ENCODE results near the gene FRY. TPM values are rescaled to one million over a fixed set of nuclear protein-coding genes. Genes with fewer than 3 reads are reported as not detected.

FRY gene
- total RNA-seq, 4 donors from 2014 or later, result 99.5 to 285 (median 158) TPM

DNA sequence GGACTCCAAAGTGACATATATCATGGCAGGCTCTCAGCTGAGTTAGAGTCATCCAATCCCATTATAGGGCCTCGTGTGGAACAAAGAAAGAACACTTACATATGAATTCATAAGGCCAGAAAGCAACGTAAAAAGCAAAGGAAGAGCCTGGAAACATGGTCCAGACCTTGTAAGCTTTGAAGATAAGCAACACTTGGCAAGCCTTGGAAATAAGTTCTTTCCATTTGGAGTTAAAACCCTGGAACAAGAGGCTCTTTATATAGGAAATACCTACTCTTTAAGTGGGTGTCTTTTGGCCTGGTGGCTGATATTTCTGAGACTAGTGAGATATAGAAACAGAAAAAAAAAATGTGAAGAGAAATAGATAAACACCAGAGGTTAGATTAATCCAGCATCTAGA is 234.2 kb downstream of the FRY start:
- no peak for ATAC-seq
- no peaks in the 10 kb centered on the region for H3K9me3 ChIP-seq
- no peaks in the 10 kb centered on the region for H3K27me3 ChIP-seq
- no peak overlapping the region for H3K4me3 ChIP-seq
- H3K36me3 ChIP-seq, result peaks cover 4 to 80% of the 10 kb centered on the region in 2 donors
- peaks cover 15 to 46% (median 18%) of the 10 kb centered on the region in 3 donors for H3K4me1 ChIP-seq
- 23 to 71% methylated on average over 1 to 2 of the region's 2 CpGs for WGBS, 2 donors (ENCODE audit: low coverage in 1 of 2)
- TF ChIP-seq, protein P1, sequence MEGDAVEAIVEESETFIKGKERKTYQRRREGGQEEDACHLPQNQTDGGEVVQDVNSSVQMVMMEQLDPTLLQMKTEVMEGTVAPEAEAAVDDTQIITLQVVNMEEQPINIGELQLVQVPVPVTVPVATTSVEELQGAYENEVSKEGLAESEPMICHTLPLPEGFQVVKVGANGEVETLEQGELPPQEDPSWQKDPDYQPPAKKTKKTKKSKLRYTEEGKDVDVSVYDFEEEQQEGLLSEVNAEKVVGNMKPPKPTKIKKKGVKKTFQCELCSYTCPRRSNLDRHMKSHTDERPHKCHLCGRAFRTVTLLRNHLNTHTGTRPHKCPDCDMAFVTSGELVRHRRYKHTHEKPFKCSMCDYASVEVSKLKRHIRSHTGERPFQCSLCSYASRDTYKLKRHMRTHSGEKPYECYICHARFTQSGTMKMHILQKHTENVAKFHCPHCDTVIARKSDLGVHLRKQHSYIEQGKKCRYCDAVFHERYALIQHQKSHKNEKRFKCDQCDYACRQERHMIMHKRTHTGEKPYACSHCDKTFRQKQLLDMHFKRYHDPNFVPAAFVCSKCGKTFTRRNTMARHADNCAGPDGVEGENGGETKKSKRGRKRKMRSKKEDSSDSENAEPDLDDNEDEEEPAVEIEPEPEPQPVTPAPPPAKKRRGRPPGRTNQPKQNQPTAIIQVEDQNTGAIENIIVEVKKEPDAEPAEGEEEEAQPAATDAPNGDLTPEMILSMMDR (IDR thresholded peaks at IDR 0.05), result no peak
- TF ChIP-seq EP300 (IDR thresholded peaks at IDR 0.05) (no peak), POLR2A (IDR thresholded peaks at IDR 0.05) (no peak), POLR2AphosphoS5 (IDR thresholded peaks at IDR 0.05) (no peak)
- H3K27ac ChIP-seq, result peak overlapping the region in 1 of 4 donors; percentile 58

DNA sequence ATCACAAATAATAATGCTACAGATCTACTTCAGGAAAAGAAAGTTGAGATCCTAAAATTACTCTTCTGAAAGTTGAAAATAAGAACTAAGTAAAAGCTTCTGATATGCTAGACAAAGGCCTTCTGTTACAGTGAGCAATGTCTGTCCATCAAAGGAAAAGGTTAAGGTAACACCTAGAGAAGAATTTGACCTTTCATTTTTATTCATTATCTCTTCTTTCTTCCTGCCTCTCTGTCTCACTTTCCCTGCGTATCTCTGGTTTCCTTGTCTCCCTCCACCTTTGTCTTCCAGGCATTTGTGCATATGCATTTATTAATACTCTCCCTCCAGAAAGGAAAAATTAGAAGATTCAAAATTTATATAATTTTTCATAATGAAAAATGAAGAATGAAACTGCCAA is 234.6 kb downstream of the FRY start:
- Histone ChIP-seq H3K9me3 (no peaks in the 10 kb centered on the region), H3K4me3 (no peak overlapping the region), H3K27ac (no peak overlapping the region), H3K4me1 (peaks cover 11 to 45% (median 14%) of the 10 kb centered on the region in 3 donors), H3K27me3 (no peaks in the 10 kb centered on the region), H3K36me3 (peaks cover 4 to 84% of the 10 kb centered on the region in 2 donors)
- no peak for TF ChIP-seq POLR2A (IDR thresholded peaks at IDR 0.05)
- TF ChIP-seq, protein P1 (IDR thresholded peaks at IDR 0.05), result no peak
- no peak for TF ChIP-seq POLR2AphosphoS5 (IDR thresholded peaks at IDR 0.05)
- no peak for TF ChIP-seq EP300 (IDR thresholded peaks at IDR 0.05)
- no peak for ATAC-seq
- 100% methylated on average over 1 of the region's 1 CpG for WGBS, 2 donors (ENCODE audit: low coverage in 1 of 2)

DNA sequence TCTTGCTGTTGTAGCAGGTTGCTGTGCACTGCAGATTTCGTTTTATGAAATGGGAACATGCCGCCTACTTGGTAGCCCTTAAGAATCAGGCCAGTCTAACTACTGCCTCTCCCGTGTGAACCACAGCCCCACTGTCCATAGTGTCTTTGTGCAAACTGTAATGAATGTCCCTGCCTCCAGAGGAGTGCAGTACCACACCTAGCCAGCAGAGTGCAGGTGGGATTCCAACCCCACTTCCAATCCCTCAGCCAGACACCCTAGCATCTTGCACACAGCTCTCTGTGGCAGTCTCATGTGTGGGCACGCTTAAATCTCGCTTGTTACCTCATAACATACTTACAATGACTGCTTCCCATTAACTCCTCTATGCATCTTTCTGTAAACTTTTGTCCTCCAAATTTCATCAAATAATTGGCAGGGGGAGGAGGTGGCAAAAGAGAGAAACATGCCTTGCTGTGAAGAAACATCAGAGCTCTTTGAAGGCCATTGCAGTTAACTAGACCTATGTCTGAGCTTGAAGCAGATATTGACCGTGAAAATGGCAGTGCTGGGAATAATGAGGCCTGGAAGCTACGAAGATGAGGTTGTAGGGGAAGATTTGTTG is 236.4 kb downstream of the FRY start:
- Histone ChIP-seq H3K27me3 (no peaks in the 10 kb centered on the region), H3K27ac (no peak overlapping the region), H3K36me3 (peaks cover 0 to 93% of the 10 kb centered on the region in 2 donors), H3K4me1 (peaks cover 4 to 35% (median 4%) of the 10 kb centered on the region in 3 donors), H3K4me3 (no peak overlapping the region), H3K9me3 (no peaks in the 10 kb centered on the region)
- WGBS, 2 donors (ENCODE audit: low coverage in 1 of 2), result 90% methylated on average over 4 to 5 of the region's 7 CpGs
- no peak for ATAC-seq
- TF ChIP-seq, protein P1 (IDR thresholded peaks at IDR 0.05), result peak in 3 of 4 experiments; percentile 10 to 56 (median 11)
- TF ChIP-seq EP300 (IDR thresholded peaks at IDR 0.05), result no peak

DNA sequence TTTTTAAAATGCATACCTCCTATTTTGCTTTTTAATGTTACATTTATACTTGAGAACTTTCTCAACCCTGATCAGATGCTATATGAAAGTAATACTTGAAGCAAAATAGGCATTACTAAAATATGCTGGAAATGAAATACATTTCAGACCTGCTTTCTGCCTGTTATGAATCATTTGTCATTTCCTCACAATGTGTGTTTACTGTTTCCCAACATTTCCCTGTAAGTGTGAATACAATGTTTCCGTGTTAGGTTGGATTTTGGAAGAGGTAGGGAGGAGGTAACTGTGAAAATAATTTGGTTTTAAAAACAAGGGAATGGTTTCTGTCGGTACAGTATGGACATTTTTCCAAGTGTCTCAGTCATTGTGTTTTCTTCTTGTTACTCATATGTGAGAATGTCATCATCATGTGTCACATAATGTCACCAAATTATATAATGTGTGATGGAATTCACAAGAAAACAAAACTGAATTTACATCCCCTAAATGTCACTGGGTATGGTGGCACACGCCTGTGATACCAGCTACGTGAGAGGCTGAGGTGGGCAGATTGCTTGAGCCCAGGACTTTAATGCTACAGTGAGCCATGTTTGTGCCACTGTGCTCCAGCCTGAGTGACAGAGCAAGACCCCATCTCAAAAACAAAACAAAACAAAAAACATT is 240.6 kb downstream of the FRY start:
- H3K27ac ChIP-seq, result peak overlapping the region in 1 of 4 donors; percentile 46
- no peak overlapping the region for H3K4me3 ChIP-seq
- peaks cover 0 to 11% (median 0%) of the 10 kb centered on the region in 3 donors for H3K4me1 ChIP-seq
- no peaks in the 10 kb centered on the region for H3K27me3 ChIP-seq
- ATAC-seq, result no peak
- TF ChIP-seq, protein P1 (IDR thresholded peaks at IDR 0.05), result no peak
- no peak for TF ChIP-seq POLR2AphosphoS5 (IDR thresholded peaks at IDR 0.05)
- no peak for TF ChIP-seq POLR2A (IDR thresholded peaks at IDR 0.05)
- TF ChIP-seq EP300 (IDR thresholded peaks at IDR 0.05), result no peak
- no peaks in the 10 kb centered on the region for H3K9me3 ChIP-seq
- 84 to 85% methylated on average over 3 to 4 of the region's 4 CpGs for WGBS, 2 donors (ENCODE audit: low coverage in 1 of 2)
- peaks cover 2 to 94% of the 10 kb centered on the region in 2 donors for H3K36me3 ChIP-seq

DNA sequence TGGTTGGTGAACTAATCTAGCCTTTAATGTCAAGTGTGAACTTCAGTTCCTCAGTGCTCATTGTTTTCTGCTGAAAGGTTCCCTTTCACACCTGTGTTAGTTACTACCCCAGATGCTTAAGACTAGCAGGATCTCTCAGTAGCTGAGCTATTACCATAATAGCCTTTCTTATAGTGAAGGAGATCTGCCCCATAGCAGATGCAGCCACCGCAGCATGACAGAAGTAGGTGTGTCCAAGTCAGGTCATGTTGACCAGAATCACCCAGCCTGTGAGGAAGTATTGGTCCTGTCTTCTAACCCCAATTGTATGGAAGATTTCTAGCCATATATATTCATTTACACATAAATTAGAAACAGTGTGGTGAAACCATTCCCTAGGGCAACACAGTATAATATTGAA is 246.3 kb downstream of the FRY start:
- H3K27ac ChIP-seq, result no peak overlapping the region

More for the DNA sequence above, 246.3 kb downstream of the FRY start:
- Histone ChIP-seq H3K36me3 (peaks cover 13 to 91% of the 10 kb centered on the region in 2 donors), H3K4me3 (no peak overlapping the region), H3K9me3 (no peaks in the 10 kb centered on the region), H3K4me1 (no peaks in the 10 kb centered on the region), H3K27me3 (no peaks in the 10 kb centered on the region)
- TF ChIP-seq EP300 (IDR thresholded peaks at IDR 0.05) (no peak), POLR2A (IDR thresholded peaks at IDR 0.05) (no peak), POLR2AphosphoS5 (IDR thresholded peaks at IDR 0.05) (no peak)
- TF ChIP-seq, protein P1 (IDR thresholded peaks at IDR 0.05), result no peak
- no peak for ATAC-seq
- 38 to 43% methylated on average over 1 of the region's 1 CpG for WGBS, 2 donors (ENCODE audit: low coverage in 1 of 2)

Data from gastroesophageal sphincter (tissue), 4 donors.